GM12878 (cell line): ENCODE results near the gene ENPP7.

ENCODE experiments used
- BCLAF1 ChIP-seq: fragments of 450-650 bp; IDR thresholded peaks from 2 replicates; pipeline ENCODE4 v1.6.1; 2017; ENCODE audit warnings: antibody characterized with exemption, mild to moderate bottlenecking, moderate library complexity
- CBFB ChIP-seq: IDR thresholded peaks from 2 replicates; pipeline ENCODE4 v1.6.1; 2016; ENCODE audit warnings: antibody characterized with exemption, low read depth
- DPF2 ChIP-seq: fragments of 450-650 bp; IDR thresholded peaks from 2 replicates; pipeline ENCODE4 v1.6.1; 2017; ENCODE audit warnings: mild to moderate bottlenecking
- ELK1 ChIP-seq: IDR thresholded peaks from 2 replicates; pipeline ENCODE4 v1.6.1; 2012; ENCODE audit warnings: low read depth, low read length, improper control_type of control experiment
- GABPA ChIP-seq: IDR thresholded peaks from 2 replicates; pipeline ENCODE4 v1.6.1; 2014; ENCODE audit warnings: antibody characterized with exemption, low read depth, mild to moderate bottlenecking, inconsistent platforms
- HDGF ChIP-seq: fragments of 450-650 bp; IDR thresholded peaks from 2 replicates; pipeline ENCODE4 v1.6.1; 2016; ENCODE audit warnings: antibody characterized with exemption
- NRF1 ChIP-seq: conservative IDR thresholded peaks from 2 replicates; pipeline ENCODE4 v1.6.1; 2011; ENCODE audit warnings: mild to moderate bottlenecking, low read depth, low read length, improper control_type of control experiment
- POLR2A ChIP-seq: IDR thresholded peaks from 2 replicates; pipeline ENCODE4 v1.6.1; 2011; ENCODE audit warnings: low read depth, mild to moderate bottlenecking, low read length
- SREBF2 ChIP-seq: IDR thresholded peaks from 2 replicates; pipeline ENCODE4 v1.6.1; 2012; ENCODE audit warnings: mild to moderate bottlenecking, low read length
- ZNF24 ChIP-seq: fragments of 450-650 bp; IDR thresholded peaks from 2 replicates; pipeline ENCODE4 v1.6.1; 2017; ENCODE audit warnings: antibody characterized with exemption, mild to moderate bottlenecking

GRCh38 chr17:79702034-79702433 is 28.7 kb upstream of the ENPP7 start:
- TF ChIP-seq SREBF2 (no peak), HDGF (no peak), GABPA (no peak), ZNF24 (no peak), CBFB (no peak), DPF2 (no peak), NRF1 (no peak), BCLAF1 (no peak), POLR2A (no peak), ELK1 (no peak)
